HL-60 (cell line): ENCODE measurements around the gene HUWE1.
"Not testable (repeated sequence)": the region's sequence is repeated elsewhere in the genome, so short reads cannot be mapped to it uniquely, and the experiment has no call there.

ENCODE experiments used
- DNase-seq, 2 experiments: peaks; one replicate each; pipeline ENCODE4 v3.0.0-alpha.2; 2010 to 2020; ENCODE audit warnings: low read depth in 1 of 2, low spot score in 1 of 2
- H3K27ac ChIP-seq: fragments of 250-450 bp; sonication (Bioruptor Pico); replicated peaks from 2 replicates; pipeline ENCODE4 v1.5.1; 2020; ENCODE audit warnings: mild to moderate bottlenecking, moderate library complexity
- H3K27me3 ChIP-seq: fragments of 250-450 bp; sonication (Bioruptor Pico); 2 replicates; pipeline ENCODE4 v1.5.1; 2021; ENCODE audit warnings: mild to moderate bottlenecking, moderate library complexity; ENCODE audit not compliant: insufficient read depth, poor library complexity, severe bottlenecking
- H3K4me3 ChIP-seq: replicated peaks from 2 replicates; pipeline ENCODE4 v1.5.1; 2011; ENCODE audit warnings: mild to moderate bottlenecking, control low read depth, low read length; ENCODE audit not compliant: insufficient read depth
- CTCF ChIP-seq: IDR thresholded peaks from one replicate; pipeline ENCODE4 v1.5.1; 2011; ENCODE audit warnings: low read length, control low read depth, inconsistent platforms; ENCODE audit not compliant: insufficient read depth
- GABPA ChIP-seq: IDR thresholded peaks from 2 replicates; pipeline ENCODE4 v1.6.1; 2012; ENCODE audit warnings: low read depth
- POLR2AphosphoS5 ChIP-seq: IDR thresholded peaks from 2 replicates; pipeline ENCODE4 v1.6.1; 2012; ENCODE audit warnings: low read depth
- REST ChIP-seq: IDR thresholded peaks from 2 replicates; pipeline ENCODE4 v1.6.1; 2012; ENCODE audit warnings: low read depth; ENCODE audit not compliant: insufficient replicate concordance
- SPI1 ChIP-seq: IDR thresholded peaks from 2 replicates; pipeline ENCODE4 v1.6.1; 2012; ENCODE audit warnings: low read depth, mild to moderate bottlenecking, borderline replicate concordance

HUWE1 gene

GRCh38 chrX:53547668-53548067 is 138.9 kb downstream of the HUWE1 start:
- TF ChIP-seq CTCF (no peak), REST (no peak), SPI1 (no peak), GABPA (no peak), POLR2AphosphoS5 (no peak)
- H3K4me3 ChIP-seq, result no peak overlapping the region
- no peaks in the 10 kb centered on the region for H3K27me3 ChIP-seq
- H3K27ac ChIP-seq, result no peak overlapping the region
- DNase-seq, result no peak

GRCh38 chrX:53544936-53545335 is 141.6 kb downstream of the HUWE1 start:
- Histone ChIP-seq H3K27ac (no peak overlapping the region), H3K27me3 (no peaks in the 10 kb centered on the region), H3K4me3 (no peak overlapping the region)
- no peak for DNase-seq
- TF ChIP-seq GABPA, result no peak
- no peak for TF ChIP-seq POLR2AphosphoS5
- no peak for TF ChIP-seq REST
- no peak for TF ChIP-seq SPI1
- TF ChIP-seq CTCF, result no peak

- Histone ChIP-seq H3K4me3 (no peak overlapping the region), H3K27me3 (no peaks in the 10 kb centered on the region), H3K27ac (no peak overlapping the region)
- DNase-seq, result no peak
- no peak for TF ChIP-seq POLR2AphosphoS5
- no peak for TF ChIP-seq REST
- TF ChIP-seq SPI1, result no peak
- no peak for TF ChIP-seq CTCF
- no peak for TF ChIP-seq GABPA
Measured at GRCh38 chrX:53538781-53539180, 147.7 kb downstream of the HUWE1 start.

- not testable (repeated sequence) for H3K27ac ChIP-seq
Measured at GRCh38 chrX:53531255-53531966, 155.1 kb downstream of the HUWE1 start.

More at GRCh38 chrX:53531255-53531966, 155.1 kb downstream of the HUWE1 start:
- not testable (repeated sequence) for H3K27me3 ChIP-seq, DNase-seq, H3K4me3 ChIP-seq
